ENCODE measurements around the gene ZNF398. TPM values are rescaled to one million over a fixed set of nuclear protein-coding genes. Genes with fewer than 3 reads are reported as not detected.
A peak's percentile ranks its signal among the peaks of the same experiment; 100 is the strongest.

The ZNF398 gene
- total and polyA plus RNA-seq, 9 of the 15 experiments (the other 6 are each of a cell fraction or from before 2014, with no cell fraction given) = 4.0 to 18.6 (median 10.4) TPM

GRCh38 chr7:149147072-149147751 lies at the start of gene ZNF398 (continued):
- TF ChIP-seq IRF9 (tag; IDR thresholded peaks at IDR 0.05) (no peak), STAT6 (CRISPR knock-in tag; IDR thresholded peaks at IDR 0.05) (no peak; the same call in none of the 2 replicates), NRF1 (conservative IDR thresholded peaks at IDR 0.05 in 1 of 2, IDR thresholded peaks at IDR 0.05 in 1 of 2) (peak; percentile 69 to 76), FOXA3 (CRISPR knock-in tag; conservative IDR thresholded peaks at IDR 0.05 in 1 of 2, IDR thresholded peaks at IDR 0.05 in 1 of 2) (peak in 1 of 2 experiments; percentile 72; a peak in 2 of 4 replicates), FOXM1 (IDR thresholded peaks at IDR 0.05; ENCODE audit: low read depth) (peak; percentile 27; the same call in 1 of the 2 replicates), FOXM1 (CRISPR knock-in tag; IDR thresholded peaks at IDR 0.05; ENCODE audit: low read depth) (0 out of 2 replicates have a peak, but pooled peaks have one; percentile 74), HDGF (IDR thresholded peaks at IDR 0.05) (peak; percentile 52; the same call in 1 of the 2 replicates), ZNF740 (CRISPR knock-in tag; IDR thresholded peaks at IDR 0.05) (peak; percentile 82), ZNF740 (tag; IDR thresholded peaks at IDR 0.05) (peak in 1 of 2 experiments; percentile 81; a peak in 1 of 4 replicates), GABPB1 (CRISPR knock-in tag; IDR thresholded peaks at IDR 0.05) (peak; percentile 76), MCM7 (IDR thresholded peaks at IDR 0.05) (no peak), PREB (CRISPR knock-in tag; IDR thresholded peaks at IDR 0.05) (0 out of 2 replicates have a peak, but pooled peaks have one; percentile 66), ZMIZ1 (IDR thresholded peaks at IDR 0.05; ENCODE audit: low read depth in 2 of 2, low read length in 2 of 2) (peak in 1 of 2 experiments; percentile 23; a peak in 1 of 4 replicates), SIN3A (IDR thresholded peaks at IDR 0.05; ENCODE audit: borderline replicate concordance in 2 of 2, control insufficient read depth in 1 of 2, low read depth in 2 of 2, low read length in 2 of 2) (peak; percentile 79 to 94; a peak in 2 of 4 replicates), ZNF584 (CRISPR knock-in tag; IDR thresholded peaks at IDR 0.05; ENCODE audit: low read depth) (no peak), ZBTB1 (CRISPR knock-in tag; IDR thresholded peaks at IDR 0.05; ENCODE audit: borderline replicate concordance, low read depth) (peak; percentile 88)

Measured in K562 (cell line).